ENCODE data around the gene LIPT2.
A peak's percentile ranks its signal among the peaks of the same experiment; 100 is the strongest.

LIPT2 gene

DNA sequence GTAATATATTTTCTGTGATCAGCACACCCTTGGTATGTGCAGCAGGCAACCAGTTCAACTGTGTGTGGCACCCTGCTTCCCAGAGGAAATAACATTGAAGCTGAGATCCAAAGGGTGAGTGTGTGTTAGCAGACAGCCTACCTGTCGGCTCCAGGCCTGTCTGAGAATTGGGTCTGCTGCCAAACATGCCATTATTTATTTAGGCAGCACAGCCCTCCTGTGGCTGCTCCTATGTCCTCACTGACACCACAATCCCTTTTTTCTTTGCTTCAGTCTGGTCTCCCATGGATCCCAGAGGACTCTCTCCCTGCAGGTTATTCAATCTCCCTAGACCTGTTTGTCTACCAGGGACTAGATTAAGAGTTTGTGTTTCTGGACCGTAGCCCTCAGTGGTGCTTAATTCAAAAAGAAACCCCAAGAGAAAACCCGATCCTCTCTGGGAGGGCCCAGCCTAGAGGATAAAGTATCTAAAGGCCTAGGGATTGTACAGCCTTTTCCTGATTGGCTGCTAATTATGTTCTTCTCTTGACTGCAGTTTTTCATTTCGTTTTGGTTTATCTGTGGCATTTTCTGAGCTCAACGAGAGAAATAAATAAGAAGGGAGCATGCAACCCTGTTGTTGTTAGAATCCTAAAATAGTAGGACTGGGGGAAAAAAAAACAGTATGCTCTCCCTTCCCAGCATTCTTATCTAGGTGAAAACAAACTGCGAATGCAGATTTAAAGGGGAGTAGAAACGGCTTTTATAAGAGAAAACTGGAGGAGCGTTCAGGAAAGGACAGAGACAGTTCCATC lies 50.3 kb downstream of the LIPT2 start (continued):
- TF ChIP-seq, protein P1, sequence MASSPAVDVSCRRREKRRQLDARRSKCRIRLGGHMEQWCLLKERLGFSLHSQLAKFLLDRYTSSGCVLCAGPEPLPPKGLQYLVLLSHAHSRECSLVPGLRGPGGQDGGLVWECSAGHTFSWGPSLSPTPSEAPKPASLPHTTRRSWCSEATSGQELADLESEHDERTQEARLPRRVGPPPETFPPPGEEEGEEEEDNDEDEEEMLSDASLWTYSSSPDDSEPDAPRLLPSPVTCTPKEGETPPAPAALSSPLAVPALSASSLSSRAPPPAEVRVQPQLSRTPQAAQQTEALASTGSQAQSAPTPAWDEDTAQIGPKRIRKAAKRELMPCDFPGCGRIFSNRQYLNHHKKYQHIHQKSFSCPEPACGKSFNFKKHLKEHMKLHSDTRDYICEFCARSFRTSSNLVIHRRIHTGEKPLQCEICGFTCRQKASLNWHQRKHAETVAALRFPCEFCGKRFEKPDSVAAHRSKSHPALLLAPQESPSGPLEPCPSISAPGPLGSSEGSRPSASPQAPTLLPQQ (tag by site-specific recombination; IDR thresholded peaks at IDR 0.05), result no peak
- TF ChIP-seq ZNF654 (tag by site-specific recombination; IDR thresholded peaks at IDR 0.05; ENCODE audit: low read depth) (peak; percentile 62), ZNF221 (tag by site-specific recombination; IDR thresholded peaks at IDR 0.05; ENCODE audit: borderline replicate concordance) (no peak), ZNF501 (tag by site-specific recombination; IDR thresholded peaks at IDR 0.05) (no peak), KLF8 (tag by site-specific recombination; IDR thresholded peaks at IDR 0.05) (no peak), ZNF843 (tag by site-specific recombination; IDR thresholded peaks at IDR 0.05) (no peak), ZNF354C (tag by site-specific recombination; IDR thresholded peaks at IDR 0.05; ENCODE audit: borderline replicate concordance, low read depth) (no peak), SCRT2 (tag by site-specific recombination; IDR thresholded peaks at IDR 0.05) (peak; percentile 77), ZNF133 (tag by site-specific recombination; IDR thresholded peaks at IDR 0.05) (no peak), ZNF548 (tag by site-specific recombination; IDR thresholded peaks at IDR 0.05) (no peak), HOXD13 (CRISPR knock-in tag; IDR thresholded peaks at IDR 0.05; ENCODE audit: borderline replicate concordance) (no peak), PRDM1 (tag by site-specific recombination; IDR thresholded peaks at IDR 0.05) (no peak), ZNF747 (tag by site-specific recombination; IDR thresholded peaks at IDR 0.05) (no peak), ZNF239 (tag by site-specific recombination; IDR thresholded peaks at IDR 0.05) (no peak), ZXDB (tag by site-specific recombination; IDR thresholded peaks at IDR 0.05) (no peak), ZNF324 (tag by site-specific recombination; IDR thresholded peaks at IDR 0.05) (no peak), ZNF391 (tag by site-specific recombination; IDR thresholded peaks at IDR 0.05; ENCODE audit: borderline replicate concordance, low read depth) (no peak), ZNF561 (tag by site-specific recombination; IDR thresholded peaks at IDR 0.05; ENCODE audit: borderline replicate concordance) (peak; percentile 47; the same call in 1 of the 2 replicates)
- TF ChIP-seq, protein P2, sequence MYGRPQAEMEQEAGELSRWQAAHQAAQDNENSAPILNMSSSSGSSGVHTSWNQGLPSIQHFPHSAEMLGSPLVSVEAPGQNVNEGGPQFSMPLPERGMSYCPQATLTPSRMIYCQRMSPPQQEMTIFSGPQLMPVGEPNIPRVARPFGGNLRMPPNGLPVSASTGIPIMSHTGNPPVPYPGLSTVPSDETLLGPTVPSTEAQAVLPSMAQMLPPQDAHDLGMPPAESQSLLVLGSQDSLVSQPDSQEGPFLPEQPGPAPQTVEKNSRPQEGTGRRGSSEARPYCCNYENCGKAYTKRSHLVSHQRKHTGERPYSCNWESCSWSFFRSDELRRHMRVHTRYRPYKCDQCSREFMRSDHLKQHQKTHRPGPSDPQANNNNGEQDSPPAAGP (tag by site-specific recombination; IDR thresholded peaks at IDR 0.05), result no peak
- TF ChIP-seq, protein P3, sequence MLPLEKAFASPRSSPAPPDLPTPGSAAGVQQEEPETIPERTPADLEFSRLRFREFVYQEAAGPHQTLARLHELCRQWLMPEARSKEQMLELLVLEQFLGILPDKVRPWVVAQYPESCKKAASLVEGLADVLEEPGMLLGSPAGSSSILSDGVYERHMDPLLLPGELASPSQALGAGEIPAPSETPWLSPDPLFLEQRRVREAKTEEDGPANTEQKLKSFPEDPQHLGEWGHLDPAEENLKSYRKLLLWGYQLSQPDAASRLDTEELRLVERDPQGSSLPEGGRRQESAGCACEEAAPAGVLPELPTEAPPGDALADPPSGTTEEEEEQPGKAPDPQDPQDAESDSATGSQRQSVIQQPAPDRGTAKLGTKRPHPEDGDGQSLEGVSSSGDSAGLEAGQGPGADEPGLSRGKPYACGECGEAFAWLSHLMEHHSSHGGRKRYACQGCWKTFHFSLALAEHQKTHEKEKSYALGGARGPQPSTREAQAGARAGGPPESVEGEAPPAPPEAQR (tag by site-specific recombination; IDR thresholded peaks at IDR 0.05), result no peak
- TF ChIP-seq, protein P4, sequence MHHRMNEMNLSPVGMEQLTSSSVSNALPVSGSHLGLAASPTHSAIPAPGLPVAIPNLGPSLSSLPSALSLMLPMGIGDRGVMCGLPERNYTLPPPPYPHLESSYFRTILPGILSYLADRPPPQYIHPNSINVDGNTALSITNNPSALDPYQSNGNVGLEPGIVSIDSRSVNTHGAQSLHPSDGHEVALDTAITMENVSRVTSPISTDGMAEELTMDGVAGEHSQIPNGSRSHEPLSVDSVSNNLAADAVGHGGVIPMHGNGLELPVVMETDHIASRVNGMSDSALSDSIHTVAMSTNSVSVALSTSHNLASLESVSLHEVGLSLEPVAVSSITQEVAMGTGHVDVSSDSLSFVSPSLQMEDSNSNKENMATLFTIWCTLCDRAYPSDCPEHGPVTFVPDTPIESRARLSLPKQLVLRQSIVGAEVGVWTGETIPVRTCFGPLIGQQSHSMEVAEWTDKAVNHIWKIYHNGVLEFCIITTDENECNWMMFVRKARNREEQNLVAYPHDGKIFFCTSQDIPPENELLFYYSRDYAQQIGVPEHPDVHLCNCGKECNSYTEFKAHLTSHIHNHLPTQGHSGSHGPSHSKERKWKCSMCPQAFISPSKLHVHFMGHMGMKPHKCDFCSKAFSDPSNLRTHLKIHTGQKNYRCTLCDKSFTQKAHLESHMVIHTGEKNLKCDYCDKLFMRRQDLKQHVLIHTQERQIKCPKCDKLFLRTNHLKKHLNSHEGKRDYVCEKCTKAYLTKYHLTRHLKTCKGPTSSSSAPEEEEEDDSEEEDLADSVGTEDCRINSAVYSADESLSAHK (tag by site-specific recombination; IDR thresholded peaks at IDR 0.05), result peak; percentile 55

Measured in HEK293 (cell line).